GM18868 (cell line): Measurements from ENCODE around the gene CD3D.
"Not testable (repeated sequence)": the region's sequence is repeated elsewhere in the genome, so short reads cannot be mapped to it uniquely, and the experiment has no call there.

Experiments used
- ATAC-seq: cut with Tn5 transposase; IDR thresholded peaks from one replicate; pipeline ENCODE4 v1.9.1; 2021; ENCODE audit warnings: mild to moderate bottlenecking, moderate library complexity; ENCODE audit not compliant: unreplicated experiment

Gene CD3D

GRCh38 chr11:118339281-118339961 lies 3.1 kb downstream of the CD3D start:
- no peak for ATAC-seq

GRCh38 chr11:118338637-118339061 lies 3.9 kb downstream of the CD3D start:
- ATAC-seq = no peak

GRCh38 chr11:118334745-118335144 lies 7.8 kb downstream of the CD3D start:
- no peak for ATAC-seq

- no peak for ATAC-seq
Measured at GRCh38 chr11:118328745-118329144, 13.8 kb downstream of the CD3D start.

- ATAC-seq = no peak
Measured at GRCh38 chr11:118325283-118325682, 17.2 kb downstream of the CD3D start.

- ATAC-seq = no peak
Measured at GRCh38 chr11:118322721-118323120, 19.8 kb downstream of the CD3D start.

- ATAC-seq = no peak
Measured at GRCh38 chr11:118321386-118322082, 21.0 kb downstream of the CD3D start.

- no peak for ATAC-seq
Measured at GRCh38 chr11:118320515-118320914, 22.0 kb downstream of the CD3D start.

GRCh38 chr11:118319337-118319707 lies 23.2 kb downstream of the CD3D start:
- ATAC-seq = no peak

- no peak for ATAC-seq
Measured at GRCh38 chr11:118318581-118319336, 23.7 kb downstream of the CD3D start.

GRCh38 chr11:118318124-118318523 lies 24.4 kb downstream of the CD3D start:
- no peak for ATAC-seq

- ATAC-seq = no peak
Measured at GRCh38 chr11:118314988-118315411, 27.5 kb downstream of the CD3D start.

GRCh38 chr11:118313242-118313641 lies 29.3 kb downstream of the CD3D start:
- ATAC-seq = no peak

GRCh38 chr11:118312328-118312727 lies 30.2 kb downstream of the CD3D start:
- ATAC-seq = no peak

GRCh38 chr11:118311518-118311917 lies 31.0 kb downstream of the CD3D start:
- ATAC-seq = no peak

GRCh38 chr11:118310781-118311485 lies 31.6 kb downstream of the CD3D start:
- ATAC-seq = no peak

- no peak for ATAC-seq
Measured at GRCh38 chr11:118310271-118310670, 32.2 kb downstream of the CD3D start.

- ATAC-seq = not testable (repeated sequence)
Measured at GRCh38 chr11:118308995-118309528, 33.4 kb downstream of the CD3D start.

- no peak for ATAC-seq
Measured at GRCh38 chr11:118306556-118306955, 35.9 kb downstream of the CD3D start.

- ATAC-seq = no peak
Measured at GRCh38 chr11:118305726-118306125, 36.8 kb downstream of the CD3D start.
